ENCODE measurements around the gene TEAD3.

The TEAD3 gene

GRCh38 chr6:35425284-35425683 lies 71.6 kb downstream of the TEAD3 start:
- Mint-ChIP-seq H3K27me3 (no peaks in the 10 kb centered on the region), H3K27ac (peak overlapping the region; percentile 26), H3K9me3 (peaks cover 3% of the 10 kb centered on the region), H3K4me1 (ENCODE audit: low read depth) (no peaks in the 10 kb centered on the region), H3K4me3 (no peak overlapping the region), H3K36me3 (ENCODE audit: low read depth) (peaks cover 73% of the 10 kb centered on the region)
- no peak for DNase-seq

Measured in activated T-cell treated with anti-CD3 and anti-CD28 coated beads, Interleukin-2, amount 50 U/mL, for 24 hours (primary cell).